ENCODE data around the gene C2orf69. TPM values are rescaled to one million over a fixed set of nuclear protein-coding genes. Genes with fewer than 3 reads are reported as not detected.

The C2orf69 gene
- total RNA-seq, 1 experiment from 2014 or later: 15.0 TPM

DNA sequence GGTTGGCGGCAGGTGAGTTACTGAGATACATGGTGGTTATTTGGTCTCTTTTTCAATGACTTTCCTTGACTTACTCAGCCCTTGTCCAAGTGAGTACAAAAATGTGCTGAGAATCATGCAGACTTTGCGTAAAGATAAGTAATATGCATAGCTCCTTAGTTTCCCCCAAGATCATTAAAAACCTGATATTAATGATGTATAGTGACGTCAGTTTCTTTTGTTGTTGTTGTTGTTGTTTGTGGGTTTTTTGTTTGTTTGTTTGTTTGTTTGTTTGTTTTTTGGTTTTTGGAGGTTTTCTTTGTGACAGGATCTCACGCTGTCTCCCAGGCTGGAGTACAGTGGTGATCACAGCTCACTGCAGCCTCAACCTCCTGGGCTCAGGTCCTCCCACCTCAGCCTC lies 45.2 kb upstream of the C2orf69 start:
- H2AFZ ChIP-seq (ENCODE audit: low read length): no peak overlapping the region
- no peaks in the 10 kb centered on the region for H3F3A ChIP-seq (ENCODE audit: low read length, unreplicated experiment)
- no peaks in the 10 kb centered on the region for H3K4me1 ChIP-seq (ENCODE audit: insufficient read depth, low read length)
- POLR2A ChIA-PET (ENCODE audit: unreplicated experiment): no interaction called here
- ATAC-seq (no peak), DNase-seq (no peak)
- no peak overlapping the region for H3K4me2 ChIP-seq (ENCODE audit: low read length)
- no peaks in the 10 kb centered on the region for H3K79me2 ChIP-seq (ENCODE audit: low read length)
- no peaks in the 10 kb centered on the region for H3K9me2 ChIP-seq (replicated peaks; ENCODE audit: low read length)
- H3K4me3 ChIP-seq (ENCODE audit: low read length): no peak overlapping the region
- intact Hi-C loops (cut with micrococcal nuclease): loop anchor here (10.0 kb wide), 1 partner anchor 261 kb away; no protein-coding TSS in a partner anchor
- H3K9ac ChIP-seq (ENCODE audit: low read length): no peak overlapping the region
- peaks cover 59% of the 10 kb centered on the region for H3K27me3 ChIP-seq (ENCODE audit: low read length)
- TF ChIP-seq EZH2phosphoT487 (IDR thresholded peaks at IDR 0.05; ENCODE audit: borderline replicate concordance, low read length) (no peak), EZH2 (IDR thresholded peaks at IDR 0.05; ENCODE audit: low read length, unreplicated experiment) (no peak)
- TF ChIP-seq, protein P1, sequence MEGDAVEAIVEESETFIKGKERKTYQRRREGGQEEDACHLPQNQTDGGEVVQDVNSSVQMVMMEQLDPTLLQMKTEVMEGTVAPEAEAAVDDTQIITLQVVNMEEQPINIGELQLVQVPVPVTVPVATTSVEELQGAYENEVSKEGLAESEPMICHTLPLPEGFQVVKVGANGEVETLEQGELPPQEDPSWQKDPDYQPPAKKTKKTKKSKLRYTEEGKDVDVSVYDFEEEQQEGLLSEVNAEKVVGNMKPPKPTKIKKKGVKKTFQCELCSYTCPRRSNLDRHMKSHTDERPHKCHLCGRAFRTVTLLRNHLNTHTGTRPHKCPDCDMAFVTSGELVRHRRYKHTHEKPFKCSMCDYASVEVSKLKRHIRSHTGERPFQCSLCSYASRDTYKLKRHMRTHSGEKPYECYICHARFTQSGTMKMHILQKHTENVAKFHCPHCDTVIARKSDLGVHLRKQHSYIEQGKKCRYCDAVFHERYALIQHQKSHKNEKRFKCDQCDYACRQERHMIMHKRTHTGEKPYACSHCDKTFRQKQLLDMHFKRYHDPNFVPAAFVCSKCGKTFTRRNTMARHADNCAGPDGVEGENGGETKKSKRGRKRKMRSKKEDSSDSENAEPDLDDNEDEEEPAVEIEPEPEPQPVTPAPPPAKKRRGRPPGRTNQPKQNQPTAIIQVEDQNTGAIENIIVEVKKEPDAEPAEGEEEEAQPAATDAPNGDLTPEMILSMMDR (conservative IDR thresholded peaks at IDR 0.05; ENCODE audit: low read depth, low read length): no peak
- no peaks in the 10 kb centered on the region for H3K36me3 ChIP-seq (ENCODE audit: low read depth, low read length)
- H4K20me1 ChIP-seq (ENCODE audit: low read length): no peaks in the 10 kb centered on the region
- H3K9me3 ChIP-seq (ENCODE audit: low read length): no peaks in the 10 kb centered on the region
- CTCF ChIA-PET: no interaction called here
- no peak overlapping the region for H3K27ac ChIP-seq (ENCODE audit: low read length)
- BruUV-seq (replicated peaks): no TSS peak

DNA sequence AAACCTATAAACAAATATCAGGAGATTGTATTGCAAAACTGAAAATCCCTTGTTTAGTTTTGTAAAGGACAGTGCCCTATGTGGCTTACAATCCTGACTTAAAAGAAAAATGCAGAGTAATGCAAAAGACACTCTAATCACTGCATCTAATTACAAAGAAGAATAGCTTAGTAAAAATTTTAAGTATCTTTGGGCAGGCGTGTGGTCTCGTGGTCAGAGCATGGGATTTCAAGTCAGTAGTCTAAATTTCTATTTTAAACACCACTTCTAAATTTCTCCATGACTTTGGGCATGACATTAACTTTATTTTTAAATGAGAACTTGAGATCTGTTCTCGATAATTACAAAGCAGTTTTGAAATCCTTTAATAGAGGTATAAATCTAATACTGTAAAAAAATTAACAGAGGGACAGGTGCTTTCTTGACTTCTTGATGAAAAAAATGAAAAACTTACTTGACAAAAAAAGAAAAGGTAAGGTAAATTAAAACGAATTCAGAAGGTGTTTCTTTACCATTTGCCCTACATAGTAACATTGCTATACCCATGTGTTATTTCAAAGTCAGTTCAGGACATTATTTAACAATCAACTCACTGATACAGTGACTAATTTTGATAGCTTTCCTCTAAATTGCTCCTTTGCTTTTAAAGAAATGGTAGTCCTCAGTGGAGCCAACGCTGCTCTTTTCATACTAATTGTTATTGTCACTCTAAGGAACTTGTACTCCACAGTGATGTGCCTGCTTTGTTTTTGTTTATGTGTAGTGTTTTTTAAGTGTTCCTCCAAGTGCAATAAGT lies 42.5 kb upstream of the C2orf69 start:
- H3F3A ChIP-seq (ENCODE audit: low read length, unreplicated experiment): no peaks in the 10 kb centered on the region
- no peaks in the 10 kb centered on the region for H3K9me3 ChIP-seq (ENCODE audit: low read length)
- intact Hi-C loops (cut with micrococcal nuclease): loop anchor here (10.0 kb wide), 1 partner anchor 264 kb away; no protein-coding TSS in a partner anchor
- no TSS peak for BruUV-seq (replicated peaks)
- H2AFZ ChIP-seq (ENCODE audit: low read length): no peak overlapping the region
- ChIA-PET CTCF (no interaction called here), POLR2A (ENCODE audit: unreplicated experiment) (no interaction called here)
- no peaks in the 10 kb centered on the region for H3K9me2 ChIP-seq (replicated peaks; ENCODE audit: low read length)
- no peak for ATAC-seq
- DNase-seq: no peak
- H3K36me3 ChIP-seq (ENCODE audit: low read depth, low read length): no peaks in the 10 kb centered on the region
- no peak overlapping the region for H3K4me3 ChIP-seq (ENCODE audit: low read length)
- TF ChIP-seq EZH2 (IDR thresholded peaks at IDR 0.05; ENCODE audit: low read length, unreplicated experiment): no peak
- TF ChIP-seq, protein P1 (conservative IDR thresholded peaks at IDR 0.05; ENCODE audit: low read depth, low read length): no peak
- TF ChIP-seq EZH2phosphoT487 (IDR thresholded peaks at IDR 0.05; ENCODE audit: borderline replicate concordance, low read length): no peak
- H3K4me1 ChIP-seq (ENCODE audit: insufficient read depth, low read length): no peaks in the 10 kb centered on the region
- no peak overlapping the region for H3K9ac ChIP-seq (ENCODE audit: low read length)
- no peaks in the 10 kb centered on the region for H4K20me1 ChIP-seq (ENCODE audit: low read length)
- no peaks in the 10 kb centered on the region for H3K79me2 ChIP-seq (ENCODE audit: low read length)
- no peak overlapping the region for H3K27ac ChIP-seq (ENCODE audit: low read length)
- peaks cover 43% of the 10 kb centered on the region for H3K27me3 ChIP-seq (ENCODE audit: low read length)
- H3K4me2 ChIP-seq (ENCODE audit: low read length): no peak overlapping the region

DNA sequence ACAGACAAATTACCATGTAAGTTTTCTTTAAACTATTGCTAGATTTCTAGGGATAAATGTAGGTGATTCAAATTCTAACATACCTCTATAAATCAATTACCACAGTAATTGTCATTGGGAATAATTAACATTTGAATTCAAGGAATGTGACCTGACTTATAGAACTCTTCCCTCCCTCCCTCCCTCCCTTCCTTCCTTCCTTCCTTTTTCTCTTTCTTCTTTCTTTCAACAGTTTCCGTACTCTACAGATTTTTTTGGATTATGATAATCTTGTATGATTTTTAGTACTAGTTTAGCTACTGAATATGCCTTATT lies 41.9 kb upstream of the C2orf69 start:
- Histone ChIP-seq H2AFZ (ENCODE audit: low read length) (no peak overlapping the region), H3K4me1 (ENCODE audit: insufficient read depth, low read length) (no peaks in the 10 kb centered on the region), H3K27me3 (ENCODE audit: low read length) (peaks cover 38% of the 10 kb centered on the region), H3K9me3 (ENCODE audit: low read length) (peaks cover 5% of the 10 kb centered on the region; the same call in 1 of the 2 replicates), H4K20me1 (ENCODE audit: low read length) (no peaks in the 10 kb centered on the region), H3K9me2 (replicated peaks; ENCODE audit: low read length) (no peaks in the 10 kb centered on the region), H3K9ac (ENCODE audit: low read length) (no peak overlapping the region), H3K4me2 (ENCODE audit: low read length) (no peak overlapping the region), H3K27ac (ENCODE audit: low read length) (no peak overlapping the region), H3K79me2 (ENCODE audit: low read length) (no peaks in the 10 kb centered on the region), H3K36me3 (ENCODE audit: low read depth, low read length) (no peaks in the 10 kb centered on the region), H3F3A (ENCODE audit: low read length, unreplicated experiment) (no peaks in the 10 kb centered on the region), H3K4me3 (ENCODE audit: low read length) (no peak overlapping the region)
- no TSS peak for BruUV-seq (replicated peaks)
- TF ChIP-seq EZH2phosphoT487 (IDR thresholded peaks at IDR 0.05; ENCODE audit: borderline replicate concordance, low read length) (no peak), EZH2 (IDR thresholded peaks at IDR 0.05; ENCODE audit: low read length, unreplicated experiment) (no peak)
- TF ChIP-seq, protein P1 (conservative IDR thresholded peaks at IDR 0.05; ENCODE audit: low read depth, low read length): no peak
- CTCF ChIA-PET: no interaction called here
- intact Hi-C loops (cut with micrococcal nuclease): loop anchor here (10.0 kb wide), 1 partner anchor 264 kb away; no protein-coding TSS in a partner anchor
- ATAC-seq (no peak), DNase-seq (no peak)
- POLR2A ChIA-PET (ENCODE audit: unreplicated experiment): no interaction called here
